H7 (cell line): ENCODE data around the gene ADPRS. TPM values are rescaled to one million over a fixed set of nuclear protein-coding genes. Genes with fewer than 3 reads are reported as not detected.

Experiments used
- DNase-seq: peaks from one replicate; pipeline ENCODE4 v3.0.0; 2012
- H3K27me3 ChIP-seq: 2 replicates; pipeline ENCODE4 v1.6.0; 2011; ENCODE audit warnings: mild to moderate bottlenecking, low read length; ENCODE audit not compliant: control insufficient read depth, insufficient read depth
- H3K36me3 ChIP-seq: replicated peaks from 2 replicates; pipeline ENCODE4 v1.5.1; 2011; ENCODE audit warnings: low read length; ENCODE audit not compliant: control insufficient read depth, insufficient read depth
- H3K4me3 ChIP-seq: 2 replicates; pipeline ENCODE4 v1.5.1; 2011; ENCODE audit warnings: low read depth, mild to moderate bottlenecking, control low read depth, low read length, moderate library complexity; ENCODE audit not compliant: insufficient read depth
- total RNA-seq: library from RNA; depleted of rRNA; stranded (reverse); fragments of >200 nt; shearing (Covaris generic); gene quantifications from 2 replicates; pipeline ENCODE4 v1.2.3, GENCODE V29; 2014; rRNA removed

ADPRS gene
- total RNA-seq, 1 experiment from 2014 or later: 112 TPM

GRCh38 chr1:36142121-36142520 lies 53.4 kb downstream of the ADPRS start:
- DNase-seq: no peak
- H3K27me3 ChIP-seq: no peaks in the 10 kb centered on the region
- no peak overlapping the region for H3K4me3 ChIP-seq
- peaks cover 8% of the 10 kb centered on the region for H3K36me3 ChIP-seq

- peaks cover 2% of the 10 kb centered on the region for H3K36me3 ChIP-seq
- no peak overlapping the region for H3K4me3 ChIP-seq
- no peak for DNase-seq
- H3K27me3 ChIP-seq: no peaks in the 10 kb centered on the region
Observed at GRCh38 chr1:36143424-36143823, 54.7 kb downstream of the ADPRS start.

Other genes starting within 250 kb of the ADPRS start
- gene AGO1, start 205.7 kb upstream of the ADPRS start, total RNA-seq: 64.6 and 76.1 TPM in 2 replicates
- 28.5 and 35.3 TPM in 2 replicates for gene AGO3, start 157.8 kb upstream of the ADPRS start, total RNA-seq
- gene TEKT2, start 4.8 kb upstream of the ADPRS start, total RNA-seq: 1.0 and 1.2 TPM in 2 replicates
- gene COL8A2, start 36.3 kb downstream of the ADPRS start, total RNA-seq: 1.6 TPM in 2 replicates
- 97.3 and 111 TPM in 2 replicates for gene TRAPPC3, start 60.6 kb downstream of the ADPRS start, total RNA-seq
- 146 TPM in 2 replicates for gene MAP7D1, start 67.3 kb downstream of the ADPRS start, total RNA-seq
- gene THRAP3, start 135.6 kb downstream of the ADPRS start, total RNA-seq: 82.7 and 90.7 TPM in 2 replicates
- gene SH3D21, start 217.5 kb downstream of the ADPRS start, total RNA-seq: 4.7 and 4.8 TPM in 2 replicates
- gene EVA1B, start 234.8 kb downstream of the ADPRS start, total RNA-seq: 61.4 and 87.2 TPM in 2 replicates